Epithelial cell of proximal tubule (primary cell): ENCODE data around the gene MAD1L1. TPM values are rescaled to one million over a fixed set of nuclear protein-coding genes. Genes with fewer than 3 reads are reported as not detected.

Experiments used
- DNase-seq: peaks from one replicate; pipeline ENCODE4 v3.0.0-alpha.2; 2011; ENCODE audit warnings: low read depth
- H3K4me3 ChIP-seq: 2 replicates; pipeline ENCODE4 v1.5.1; 2011; ENCODE audit warnings: low read depth, mild to moderate bottlenecking, low read length
- CTCF ChIP-seq: conservative IDR thresholded peaks from 2 replicates; pipeline ENCODE4 v1.5.1; 2012; ENCODE audit warnings: low read depth, mild to moderate bottlenecking, low read length
- total RNA-seq: library from RNA; depleted of rRNA; stranded (reverse); fragments of >200 nt; gene quantifications from 2 replicates; pipeline ENCODE4 v1.2.3, GENCODE V29; 2015

MAD1L1 gene
- total RNA-seq, 1 donor from 2014 or later = 83.4 TPM

DNA sequence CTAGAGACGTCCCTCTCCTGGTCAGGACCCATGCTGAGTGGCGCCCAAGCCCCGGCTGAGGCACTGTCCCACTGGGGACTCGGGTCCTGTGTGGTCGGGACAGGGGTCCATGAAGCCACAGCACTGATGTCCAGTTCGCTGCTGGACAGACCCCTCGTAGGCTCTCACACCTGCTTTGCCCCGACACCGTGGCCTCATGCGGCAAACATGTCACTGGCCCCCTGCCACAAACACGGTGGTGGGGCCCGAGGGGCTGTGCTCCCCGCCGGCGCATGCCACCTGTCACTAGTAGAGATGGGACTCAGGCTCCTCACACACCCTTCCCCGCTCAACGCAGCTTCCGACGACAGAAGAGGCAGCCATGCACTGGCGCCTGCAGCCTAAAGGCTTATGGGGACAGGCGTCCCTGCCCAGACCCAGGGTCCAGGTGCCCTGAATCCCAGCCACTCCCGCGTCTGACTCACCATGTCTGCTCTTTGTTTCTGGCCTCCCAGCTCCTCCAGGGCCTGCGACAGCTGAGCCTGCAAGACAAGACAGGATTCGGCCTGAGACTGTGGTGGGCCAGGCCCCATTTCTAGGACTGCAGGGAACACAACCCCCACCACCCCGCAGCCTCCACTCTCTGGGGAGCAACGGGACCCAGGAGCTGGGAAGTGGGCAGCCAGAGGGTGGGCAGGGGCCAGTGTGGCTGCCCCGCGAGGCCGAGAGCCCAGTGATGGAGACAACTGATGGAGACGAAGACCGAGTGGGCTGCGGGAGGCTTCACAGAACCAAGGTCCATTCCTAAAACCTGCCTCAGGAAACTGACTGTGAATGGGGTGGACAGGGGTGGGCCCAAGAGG, 230.9 kb downstream of the MAD1L1 start:
- DNase-seq = no peak
- no peak for TF ChIP-seq CTCF
- no peak overlapping the region for H3K4me3 ChIP-seq

GRCh38 chr7:2000746-2001321, 231.9 kb downstream of the MAD1L1 start:
- no peak for TF ChIP-seq CTCF
- DNase-seq = no peak

DNA sequence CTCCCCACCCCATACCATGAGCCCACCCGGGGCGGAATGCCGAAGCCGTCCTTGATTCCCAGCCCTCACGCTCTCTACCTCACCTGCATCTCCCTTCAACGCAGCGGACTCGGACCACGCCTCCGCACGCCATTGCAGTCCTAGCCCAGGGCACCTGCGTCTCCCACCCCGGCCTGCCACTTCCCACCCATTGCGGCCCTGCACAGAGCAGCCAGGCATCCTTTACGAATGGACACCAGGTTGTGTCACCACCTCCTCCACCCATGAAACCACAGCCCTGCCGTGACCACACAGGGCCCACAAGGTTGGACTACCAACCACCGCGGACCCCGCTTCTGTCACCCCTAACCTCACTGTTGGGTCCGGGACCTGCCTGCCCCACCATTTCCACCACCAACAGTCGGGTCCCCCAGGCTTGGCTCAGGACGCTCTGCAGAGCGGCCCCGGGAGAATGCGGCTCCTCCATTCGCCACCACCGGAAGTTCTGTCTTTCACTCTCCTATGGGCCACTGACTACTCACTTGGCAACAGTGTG, 232.5 kb downstream of the MAD1L1 start:
- DNase-seq = no peak
- no peak for TF ChIP-seq CTCF
- H3K4me3 ChIP-seq = no peak overlapping the region

More at GRCh38 chr7:2000746-2001321, 231.9 kb downstream of the MAD1L1 start:
- no peak overlapping the region for H3K4me3 ChIP-seq

- no peak overlapping the region for H3K4me3 ChIP-seq
- no peak for DNase-seq
- TF ChIP-seq CTCF = no peak
Measured at GRCh38 chr7:1999278-1999984, 233.3 kb downstream of the MAD1L1 start.

- H3K4me3 ChIP-seq = no peak overlapping the region
- no peak for TF ChIP-seq CTCF
- no peak for DNase-seq
Measured at GRCh38 chr7:1998146-1998545, 234.6 kb downstream of the MAD1L1 start.

- DNase-seq = no peak
- no peak for TF ChIP-seq CTCF
- no peak overlapping the region for H3K4me3 ChIP-seq
Measured at GRCh38 chr7:1997537-1998076, 235.1 kb downstream of the MAD1L1 start.
